Activated T-cell treated with anti-CD3 and anti-CD28 coated beads, Interleukin-2, amount 50 U/mL, for 1 hour (primary cell): ENCODE measurements around the gene GHRH.

Experiments used
- DNase-seq: peaks from one replicate; pipeline ENCODE4 v3.0.0-alpha.2; 2020

GHRH gene, protein sequence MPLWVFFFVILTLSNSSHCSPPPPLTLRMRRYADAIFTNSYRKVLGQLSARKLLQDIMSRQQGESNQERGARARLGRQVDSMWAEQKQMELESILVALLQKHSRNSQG

DNA sequence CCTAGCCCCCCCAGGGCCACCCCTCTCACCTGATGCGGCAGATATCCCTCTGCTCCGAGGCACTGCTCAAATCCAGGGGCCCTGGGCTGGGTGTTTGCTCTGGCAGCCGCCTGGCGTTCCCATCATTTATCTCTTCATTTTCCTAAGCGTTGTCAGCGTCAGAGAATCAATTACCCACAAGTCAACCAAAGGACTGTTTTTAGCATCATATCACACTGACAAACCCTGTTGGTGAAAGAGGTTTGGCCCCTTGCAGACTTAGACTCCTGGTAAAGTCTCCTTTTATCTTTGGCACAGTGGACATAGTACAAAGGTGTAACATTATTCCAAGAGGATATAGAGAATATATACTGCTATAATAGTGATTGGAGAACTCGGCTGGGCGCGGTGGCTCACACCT lies at the start of gene GHRH:
GHRH (minus strand) TSS at position 101 of the 400 bp plus-strand sequence. CDS start 4,925 bp downstream, outside the sequence.
- no peak for DNase-seq

DNA sequence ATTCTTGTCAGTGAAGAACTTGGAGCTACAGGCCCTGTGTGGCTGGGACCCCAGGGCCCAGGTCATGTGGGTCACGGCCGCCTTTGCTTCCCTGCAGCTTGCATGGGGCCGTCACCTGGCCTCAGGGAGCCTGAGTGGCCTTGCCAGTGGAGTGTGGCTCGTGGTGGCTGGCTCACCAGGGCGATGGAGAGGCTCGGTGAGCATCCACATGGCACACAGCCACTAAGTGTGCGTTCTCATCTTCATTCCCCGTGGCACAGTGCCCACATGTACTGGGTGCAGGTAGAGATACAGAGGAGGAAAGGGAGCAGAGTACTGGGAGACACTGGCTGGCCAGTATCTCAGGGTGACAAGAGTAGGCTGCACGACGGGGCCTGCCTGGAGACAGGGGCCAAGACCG lies 49.3 kb upstream of the GHRH start:
- DNase-seq = no peak

DNA sequence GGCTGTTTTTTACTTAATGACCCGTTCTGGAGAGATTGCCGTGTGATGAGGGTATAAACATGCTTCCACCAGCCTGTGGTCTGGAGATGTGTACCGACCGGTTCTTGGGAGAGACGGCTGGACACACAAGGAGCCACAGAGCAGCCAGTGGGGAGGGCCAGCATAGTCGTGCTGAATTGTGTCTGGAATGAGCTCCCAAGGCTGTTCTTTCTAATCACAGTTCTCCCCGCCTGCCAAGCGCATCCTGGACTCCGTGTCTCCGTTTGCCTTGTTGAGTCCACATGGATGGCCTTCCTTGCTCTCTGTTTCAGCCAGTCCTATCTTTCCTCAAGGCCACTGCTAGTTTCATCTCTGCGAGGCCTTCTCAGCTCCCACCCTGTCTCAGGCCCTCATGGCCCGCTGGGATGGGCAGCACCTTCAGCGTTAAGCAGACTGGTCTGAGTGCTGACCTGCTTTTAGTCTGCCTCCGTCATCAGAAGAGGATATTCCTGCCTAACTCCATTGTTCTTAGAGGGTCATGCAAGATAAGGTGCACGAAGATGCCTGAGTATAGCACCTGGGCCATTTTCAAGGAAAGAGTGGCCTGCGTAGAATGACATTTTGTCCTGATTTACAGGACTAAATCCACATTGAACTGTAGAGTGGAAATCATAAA lies 48.4 kb upstream of the GHRH start:
- no peak for DNase-seq

DNA sequence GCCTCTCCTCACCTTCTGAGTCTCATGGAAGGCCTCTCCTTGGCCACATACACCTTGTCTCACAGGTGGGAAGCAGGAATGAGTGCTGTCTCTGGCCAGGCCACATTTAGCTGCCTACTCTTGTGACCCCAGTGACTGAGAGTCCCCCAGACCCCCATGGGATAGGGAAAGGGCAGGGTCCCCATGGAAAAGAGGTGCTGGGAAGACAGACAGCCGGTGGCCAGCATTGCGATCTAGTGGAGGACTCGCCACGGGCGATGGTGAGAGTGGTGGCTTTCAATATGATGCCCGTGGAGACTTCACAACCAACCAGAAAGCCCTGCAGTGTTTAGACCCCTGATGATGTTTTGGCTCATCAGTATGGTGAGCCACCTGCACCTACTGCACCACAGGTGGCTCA lies 47.7 kb upstream of the GHRH start:
- no peak for DNase-seq

DNA sequence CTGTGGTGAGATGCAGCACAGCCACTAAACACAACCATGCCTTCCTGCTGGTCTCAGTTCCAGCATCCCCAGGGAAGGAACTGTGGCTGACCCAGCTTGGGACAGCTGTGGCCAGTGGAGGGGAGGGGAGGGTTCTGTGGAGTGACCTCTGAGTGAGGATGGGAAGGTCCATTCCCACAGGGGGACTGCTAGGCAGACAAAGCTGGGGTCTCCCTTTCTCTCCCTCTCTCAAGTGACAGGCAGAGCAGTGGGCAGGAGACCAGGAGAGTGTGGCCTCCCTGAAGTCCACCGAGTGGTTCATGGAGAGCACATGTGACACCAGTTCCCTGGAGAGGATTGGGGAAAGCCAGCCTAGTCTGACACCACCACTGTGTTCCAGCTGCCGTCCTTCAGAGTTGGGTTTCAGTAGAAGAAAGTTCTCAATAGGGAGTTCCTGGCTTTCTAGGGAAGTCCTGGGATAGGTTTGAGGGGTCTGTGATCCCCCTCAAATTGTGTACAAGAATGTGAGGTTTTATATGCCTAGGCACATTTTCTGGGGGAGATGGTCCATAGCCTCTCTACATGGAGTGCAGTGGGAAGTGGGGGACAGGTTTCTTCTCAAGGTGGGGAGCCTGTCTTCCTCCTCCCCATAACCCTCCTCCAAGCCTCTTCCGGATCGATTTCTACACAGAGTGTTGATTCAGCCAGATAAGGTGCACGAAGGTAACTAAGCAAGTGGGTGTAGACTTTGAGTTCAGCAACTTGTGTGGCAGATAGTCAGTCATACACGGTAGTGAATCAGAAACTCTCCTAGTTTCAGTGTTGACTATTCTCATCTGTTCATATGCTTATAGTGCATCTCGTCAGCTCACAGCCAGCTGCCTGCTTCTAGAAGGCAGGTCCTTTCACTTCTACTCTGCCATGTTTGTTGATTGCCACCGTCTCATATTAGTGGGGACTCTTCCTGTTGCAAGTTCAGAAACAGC lies 46.8 kb upstream of the GHRH start:
- no peak for DNase-seq

DNA sequence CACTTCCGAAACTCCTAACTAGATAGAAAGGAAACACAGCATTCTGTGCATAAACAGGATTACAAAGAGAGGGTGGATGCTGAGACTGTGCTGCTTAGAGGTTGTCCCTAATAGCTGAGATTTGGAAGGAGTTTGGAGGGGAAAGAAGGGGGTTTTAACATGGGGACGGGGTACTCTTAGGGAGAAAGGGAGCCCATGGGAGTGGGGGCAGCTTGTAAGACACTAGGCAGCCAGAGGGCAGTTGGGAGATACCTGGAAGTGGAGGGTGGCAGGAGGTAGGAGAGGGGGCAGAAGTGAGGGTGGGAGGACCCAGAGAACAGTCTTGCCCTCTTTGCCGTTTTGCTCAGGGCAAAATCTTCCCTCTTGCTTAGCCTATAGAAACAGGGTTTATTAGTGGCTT lies 44.2 kb upstream of the GHRH start:
- DNase-seq = no peak

DNA sequence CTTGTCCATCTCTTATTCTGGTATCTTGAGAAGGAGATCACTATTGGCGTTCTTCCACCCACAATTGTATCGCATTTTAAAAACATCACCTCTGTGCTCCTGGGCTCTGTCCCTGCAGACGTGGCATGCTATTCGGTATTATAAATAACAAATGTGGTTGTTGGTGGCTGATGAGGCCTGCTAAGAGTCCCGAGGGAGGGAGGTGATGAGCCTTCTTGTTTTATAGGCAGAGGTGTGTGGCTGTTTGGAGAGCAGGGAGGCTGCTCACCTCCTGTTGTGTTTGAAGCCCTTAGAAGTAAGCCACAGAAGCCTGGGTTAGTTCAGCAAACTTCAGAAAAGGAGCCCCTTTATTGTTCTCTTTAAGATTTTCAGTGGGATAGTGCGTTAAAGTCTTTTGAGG lies 43.5 kb upstream of the GHRH start:
- no peak for DNase-seq

DNA sequence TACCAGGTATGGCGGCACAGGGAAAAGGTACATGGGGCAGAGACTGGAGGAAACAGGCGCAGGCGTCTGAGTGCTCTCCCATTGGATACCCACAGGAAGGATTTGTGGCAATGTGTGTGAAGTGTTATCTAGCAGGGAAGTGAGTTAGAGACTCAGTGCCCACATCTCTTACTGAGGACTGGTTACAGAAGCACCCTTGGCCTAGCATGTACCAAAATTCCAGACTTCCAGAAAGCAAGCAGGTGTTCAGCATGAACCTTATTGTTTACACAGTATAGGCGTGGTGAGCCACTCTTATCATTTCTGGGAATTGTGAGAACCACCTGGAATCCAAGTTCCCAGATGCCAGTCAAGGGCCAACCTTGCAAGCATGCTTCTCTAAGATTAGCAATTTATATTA lies 42.0 kb upstream of the GHRH start:
- DNase-seq = no peak

DNA sequence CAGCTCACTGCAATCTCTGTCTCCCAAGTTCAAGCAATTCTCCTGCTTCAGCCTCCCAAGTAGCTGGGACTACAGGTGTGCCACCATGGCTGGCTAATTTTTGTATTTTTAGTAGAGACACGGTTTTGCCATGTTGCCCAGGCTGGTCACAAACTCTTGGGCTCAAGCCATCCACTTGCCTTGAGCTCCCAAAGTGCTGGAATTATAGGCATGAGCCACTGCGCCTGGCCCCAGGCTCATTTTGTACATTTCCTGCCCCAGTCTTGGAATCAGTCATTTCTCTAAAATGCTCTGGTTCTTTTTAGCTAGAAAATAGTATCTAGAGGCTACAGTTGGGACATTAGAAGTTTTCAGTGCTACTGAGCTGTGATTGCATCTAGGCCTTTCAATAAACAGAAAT lies 41.4 kb upstream of the GHRH start:
- no peak for DNase-seq

DNA sequence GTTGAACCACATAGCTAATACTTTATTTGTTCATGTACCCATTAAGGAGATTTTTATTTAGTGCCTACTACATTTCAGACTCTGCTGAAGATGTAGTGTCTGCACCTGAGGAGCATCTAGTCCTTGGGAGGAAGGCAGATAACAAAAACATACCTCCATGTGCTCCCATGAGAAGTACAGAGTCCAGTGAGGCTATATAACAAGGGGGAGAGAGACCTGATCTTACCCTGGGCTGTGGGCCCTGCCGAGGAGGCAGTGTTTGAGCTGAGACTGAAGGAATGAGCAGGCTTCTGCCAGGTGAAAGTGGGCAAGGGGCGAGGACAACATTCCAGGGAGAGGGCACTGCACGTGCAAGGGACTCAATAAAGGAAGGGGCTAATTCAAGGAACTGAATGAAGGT lies 39.9 kb upstream of the GHRH start:
- no peak for DNase-seq

DNA sequence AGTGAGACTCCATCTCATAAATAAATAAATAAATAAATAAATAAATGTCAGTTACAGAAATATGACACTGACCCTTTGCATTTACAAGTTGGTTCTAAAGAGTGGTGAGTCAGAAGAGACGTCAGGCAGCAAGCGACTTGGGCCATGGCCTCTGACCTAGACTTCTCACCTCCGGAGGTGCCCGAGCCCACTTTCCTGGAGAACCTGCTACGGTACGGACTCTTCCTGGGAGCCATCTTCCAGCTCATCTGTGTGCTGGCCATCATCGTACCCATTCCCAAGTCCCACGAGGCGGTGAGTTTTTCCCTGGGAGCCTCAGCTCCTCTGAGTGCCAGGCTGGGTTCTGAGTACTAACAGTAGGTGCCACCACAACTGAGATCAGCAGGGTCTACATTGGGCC lies 39.5 kb upstream of the GHRH start:
- DNase-seq = no peak

DNA sequence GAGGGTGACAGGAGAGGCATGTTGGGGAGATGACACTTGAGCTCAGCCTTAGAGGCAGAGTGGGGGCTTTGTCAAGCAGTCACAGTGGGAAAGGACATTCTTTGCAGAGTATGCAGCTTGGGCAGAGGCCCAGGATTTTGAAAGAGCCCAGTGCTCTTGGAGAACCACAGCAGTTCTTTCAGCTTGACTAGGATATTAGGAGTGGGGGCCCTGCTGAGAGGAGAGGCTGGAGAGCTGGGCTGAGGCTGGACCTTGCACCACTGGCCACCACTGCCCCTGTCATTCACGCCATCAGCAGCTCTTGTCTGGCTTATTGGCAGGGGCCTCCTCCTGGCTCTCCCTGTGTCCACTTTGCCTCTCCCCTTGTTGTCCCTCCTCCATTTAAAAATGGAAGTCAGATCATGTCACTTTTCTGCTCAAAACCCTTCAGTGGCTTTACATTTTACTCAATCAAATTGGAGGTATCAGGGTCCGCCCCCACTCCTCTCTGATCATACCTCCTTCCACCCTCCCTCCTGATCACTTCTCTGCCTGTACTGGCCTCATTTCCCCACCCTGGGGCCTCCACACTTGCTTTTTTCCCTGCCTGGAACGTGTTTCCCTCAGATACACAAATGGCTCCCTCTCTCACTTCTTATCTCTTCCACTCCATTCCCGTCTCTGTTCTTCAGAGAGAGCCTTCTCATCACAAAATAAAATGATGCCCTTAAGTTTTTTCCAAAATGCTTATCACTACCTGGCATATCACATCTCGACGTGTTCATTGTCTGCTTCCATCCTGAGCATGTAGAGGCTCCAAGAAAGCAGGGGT lies 38.3 kb upstream of the GHRH start:
- DNase-seq = no peak

DNA sequence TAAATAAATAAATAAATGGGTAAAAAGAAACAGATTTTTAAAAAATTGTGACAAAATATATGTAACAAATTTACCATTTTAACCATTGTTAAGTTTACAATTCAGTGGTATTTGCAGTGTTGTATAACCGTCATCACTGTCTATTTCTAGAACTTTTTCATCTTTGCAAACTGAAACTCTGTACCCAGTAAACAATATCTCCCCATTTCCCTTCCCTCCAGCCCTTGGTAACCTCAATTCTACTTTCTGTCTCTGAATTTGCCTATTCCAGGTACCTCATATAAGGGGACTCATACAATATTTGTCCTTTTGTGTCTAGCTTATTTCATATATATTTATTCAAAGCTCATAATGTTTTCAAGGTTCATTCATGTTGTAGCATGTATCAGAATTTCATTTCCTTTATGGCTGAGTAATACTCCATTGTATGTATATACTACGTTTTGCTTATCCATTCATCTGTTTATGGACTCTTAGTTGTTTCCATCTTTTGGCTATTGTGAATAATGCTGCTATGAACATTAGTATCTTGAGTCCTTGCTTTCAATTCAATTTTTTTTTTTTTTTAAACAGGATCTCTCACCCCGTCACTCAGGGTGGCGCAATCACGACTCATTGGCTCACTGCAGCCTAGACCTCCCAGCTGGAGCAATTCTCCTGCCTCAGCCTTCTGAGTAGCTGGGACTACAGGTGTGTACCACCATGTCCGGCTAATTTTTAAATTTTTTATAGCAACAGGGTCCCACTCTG lies 36.8 kb upstream of the GHRH start:
- no peak for DNase-seq

DNA sequence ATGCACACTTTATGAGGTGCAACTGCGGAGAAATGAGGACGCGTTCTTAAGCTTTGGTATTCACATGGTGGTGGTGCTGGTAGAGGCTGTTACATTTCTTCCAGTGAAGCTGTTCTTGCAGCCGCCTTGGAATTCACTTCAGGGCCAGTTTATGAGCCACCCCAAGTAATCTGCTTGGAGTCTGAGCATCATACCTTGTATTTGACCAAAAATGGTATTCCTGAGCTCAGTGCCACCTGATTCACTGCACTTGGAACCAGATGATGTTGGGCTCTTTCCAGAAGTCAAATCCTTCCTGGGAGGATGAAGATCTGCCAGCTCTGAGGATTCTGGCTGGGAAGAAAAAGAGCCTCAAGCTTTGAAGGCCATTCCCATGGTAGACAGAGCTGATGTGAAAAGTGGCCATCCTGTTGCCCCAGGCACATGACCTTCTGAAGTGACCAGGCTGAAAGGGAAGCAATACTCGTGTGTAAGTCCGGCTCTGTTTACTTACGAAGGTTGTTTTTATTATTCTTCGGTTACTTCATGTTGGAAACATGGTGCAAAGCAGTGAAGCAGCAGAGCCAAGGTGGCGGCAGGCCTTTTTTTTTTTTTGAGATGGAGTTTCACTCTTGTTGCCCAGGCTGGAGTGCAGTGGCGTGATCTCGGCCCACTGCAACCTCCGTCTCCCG lies 35.6 kb upstream of the GHRH start:
- no peak for DNase-seq

DNA sequence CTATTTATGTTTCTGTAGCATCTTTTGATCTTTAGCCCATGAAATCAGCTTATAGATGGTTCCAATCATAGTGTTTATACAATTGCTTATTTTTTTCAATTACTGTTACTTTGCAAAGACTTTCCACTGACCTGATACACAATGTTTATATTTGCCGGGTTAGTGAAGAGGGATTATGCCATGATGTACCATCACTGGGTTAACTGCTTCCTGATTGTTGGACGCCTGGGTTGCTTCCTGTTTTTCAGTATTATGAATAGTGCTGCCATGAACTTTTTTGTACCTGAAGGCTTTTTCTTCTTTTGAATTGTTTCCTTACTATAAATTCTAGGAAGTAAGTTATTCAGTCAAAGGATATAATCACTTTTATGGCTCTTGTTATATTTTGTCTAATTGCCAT lies 34.8 kb upstream of the GHRH start:
- no peak for DNase-seq

DNA sequence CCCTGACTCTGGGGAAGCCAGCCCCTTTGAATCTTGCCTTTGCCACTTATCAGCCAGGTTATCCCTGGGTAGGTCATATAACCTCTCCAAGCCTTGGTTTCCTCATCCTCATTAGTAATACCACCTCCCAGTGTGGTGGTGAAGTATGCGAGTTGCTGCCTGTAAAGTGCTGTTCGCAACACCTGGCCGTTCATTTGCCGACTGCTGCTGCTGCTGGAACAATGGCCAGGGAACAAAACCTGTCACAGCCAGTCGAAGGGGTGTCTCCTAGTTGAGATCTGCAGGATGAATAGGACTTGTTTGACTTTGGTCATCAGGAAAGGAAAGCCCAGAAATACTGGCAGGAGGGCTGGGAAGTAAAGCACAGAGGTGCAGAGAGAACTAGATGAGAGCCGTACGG lies 34.0 kb upstream of the GHRH start:
- no peak for DNase-seq

DNA sequence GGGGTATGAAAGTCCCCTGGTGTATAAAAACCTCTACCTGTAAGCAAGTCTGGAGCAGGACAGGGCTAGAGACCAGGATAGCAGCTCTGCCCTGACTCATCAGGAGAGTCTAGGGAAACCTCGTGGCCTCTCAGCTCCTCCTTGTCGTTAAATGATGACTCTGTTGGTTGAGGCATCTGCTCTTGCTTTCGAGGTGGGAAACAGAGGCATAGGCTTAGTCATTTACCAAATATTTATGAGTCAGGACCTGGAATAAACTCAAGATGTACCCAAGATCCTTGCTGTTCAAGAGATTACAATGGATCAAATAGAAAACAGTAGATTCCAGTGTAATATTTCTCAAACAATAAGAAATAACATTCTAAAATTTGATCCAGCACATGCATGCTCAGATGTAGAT lies 33.4 kb upstream of the GHRH start:
- DNase-seq = no peak

DNA sequence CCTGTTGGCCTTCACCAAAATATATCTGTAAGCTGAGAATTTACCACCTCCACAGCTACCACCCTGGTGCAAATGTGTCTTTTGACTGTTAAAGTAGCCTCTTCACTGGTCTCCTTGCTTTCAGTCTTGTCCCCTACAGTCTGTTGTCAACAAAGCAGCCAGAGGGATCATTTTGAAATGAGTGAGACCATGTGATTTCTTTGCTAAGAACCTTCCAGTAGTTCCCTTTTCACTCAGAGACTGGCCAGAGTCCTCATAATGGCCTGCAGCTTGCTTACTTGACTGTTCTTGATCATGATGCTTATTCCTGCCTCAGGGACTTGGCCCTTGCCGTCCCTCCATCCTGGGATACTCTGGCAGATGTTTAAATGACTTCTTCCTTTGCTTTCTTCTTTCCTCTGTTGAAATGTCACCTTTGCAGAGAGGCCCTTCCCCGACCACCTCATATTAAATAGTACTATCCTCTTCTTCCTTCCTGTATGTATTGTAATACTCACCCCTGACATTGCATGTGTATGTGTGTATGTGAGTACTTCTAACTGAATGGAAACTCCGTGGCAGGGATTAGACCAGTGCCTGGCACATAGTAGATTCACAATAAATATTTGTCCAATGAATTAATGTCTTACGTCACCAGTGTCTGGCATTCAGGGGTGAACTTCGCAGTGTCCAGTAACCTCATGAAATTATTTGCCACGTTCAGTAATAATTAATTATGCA lies 32.8 kb upstream of the GHRH start:
- DNase-seq = no peak

DNA sequence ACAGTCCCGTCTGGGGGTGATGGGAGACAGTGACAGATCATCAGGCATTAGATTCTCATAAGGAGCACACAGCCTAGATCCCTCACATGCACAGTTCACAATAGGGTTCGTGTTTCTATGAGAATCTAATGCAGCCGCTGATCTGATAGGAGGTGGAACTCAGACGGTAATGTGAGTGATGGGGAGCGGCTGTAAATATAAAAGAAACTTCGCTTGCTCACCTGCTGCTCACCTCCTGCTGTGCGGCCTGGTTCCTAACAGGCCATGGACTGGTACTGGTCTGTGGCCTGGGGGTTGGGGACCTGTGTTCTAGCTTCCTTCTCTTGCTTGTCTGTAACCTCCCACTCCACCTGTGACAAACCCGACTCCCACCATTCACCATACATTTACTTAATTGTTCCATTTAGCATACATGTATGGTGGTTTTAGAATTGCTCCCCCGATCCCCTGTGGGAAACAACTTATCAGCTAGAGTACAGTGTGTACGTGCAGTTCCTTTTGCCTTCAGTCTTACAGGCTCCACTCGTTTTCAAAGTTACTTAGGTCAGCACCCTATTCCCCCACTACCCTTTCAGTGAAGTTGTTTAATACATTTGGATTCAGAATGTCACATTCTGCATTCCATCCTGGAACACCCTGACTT lies 31.8 kb upstream of the GHRH start:
- DNase-seq = no peak

DNA sequence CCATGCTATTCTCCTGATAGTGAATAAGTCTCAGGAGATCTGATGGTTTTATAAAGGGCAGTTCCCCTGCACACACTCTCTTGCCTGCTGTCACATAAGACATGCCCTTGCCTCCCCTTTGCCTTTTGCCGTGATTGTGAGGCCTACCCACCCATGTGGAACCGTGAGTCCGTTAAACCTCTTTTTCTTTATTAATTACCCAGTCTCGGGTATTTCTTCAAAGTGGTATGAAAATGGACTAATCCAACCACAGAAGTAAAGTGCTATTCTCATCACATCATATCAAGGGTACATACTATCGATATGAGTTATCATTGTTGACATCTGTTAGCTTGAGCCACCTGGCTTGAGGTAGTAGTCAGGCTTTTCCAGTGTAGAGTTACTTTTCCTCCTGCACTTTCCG lies 30.1 kb upstream of the GHRH start:
- no peak for DNase-seq
